ENCODE results near the gene NVL. TPM values are rescaled to one million over a fixed set of nuclear protein-coding genes. Genes with fewer than 3 reads are reported as not detected.

Gene NVL
- 10 to 100 TPM; 21.4 to 24.4 (median 23.0) TPM for total RNA-seq (2021; fragmentation: NEBNext Ultra II Directional; extraction: Animal tissue kit (Norgen Biotek cat#: 25700))
- long read RNA-seq, partial matches to known transcripts: 4 of 16 reads
- long read RNA-seq, other reads (novel, unspliced or antisense): 5 of 16 reads

- H3K36me3 Mint-ChIP-seq (ENCODE audit: low read depth): peaks cover 4% of the 10 kb centered on the region; the same call in 1 of the 2 replicates
- no peak for TF ChIP-seq CTCF (IDR thresholded peaks at IDR 0.05)
- peak within 1 kb of the TSS; percentile 96 for H3K4me3 Mint-ChIP-seq
Observed at GRCh38 chr1:224329842-224330753, at the start of gene NVL. NVL (minus strand) TSS chr1:224330172; CDS start chr1:224330127, 45 bp downstream.

GRCh38 chr1:224378855-224379631 lies 49.1 kb upstream of the NVL start:
- no peak for TF ChIP-seq CTCF (IDR thresholded peaks at IDR 0.05)
- Mint-ChIP-seq H3K27me3 (ENCODE audit: insufficient read depth) (no peaks in the 10 kb centered on the region; the same call in 1 of the 2 replicates), H3K9me3 (no peaks in the 10 kb centered on the region), H3K4me1 (ENCODE audit: low read depth) (peaks cover 33% of the 10 kb centered on the region), H3K27ac (no peak overlapping the region), H3K36me3 (ENCODE audit: low read depth) (peaks cover 31% of the 10 kb centered on the region), H3K4me3 (no peak overlapping the region)
- DNase-seq: no peak

More at GRCh38 chr1:224329842-224330753, at the start of gene NVL:
- H3K4me1 Mint-ChIP-seq (ENCODE audit: low read depth): peaks cover 48% of the 10 kb centered on the region
- no peaks in the 10 kb centered on the region; the same call in 1 of the 2 replicates for H3K27me3 Mint-ChIP-seq (ENCODE audit: insufficient read depth)
- H3K9me3 Mint-ChIP-seq: no peaks in the 10 kb centered on the region
- DNase-seq: peak; percentile 79
- H3K27ac Mint-ChIP-seq: peak within 1 kb of the TSS; percentile 99

DNA sequence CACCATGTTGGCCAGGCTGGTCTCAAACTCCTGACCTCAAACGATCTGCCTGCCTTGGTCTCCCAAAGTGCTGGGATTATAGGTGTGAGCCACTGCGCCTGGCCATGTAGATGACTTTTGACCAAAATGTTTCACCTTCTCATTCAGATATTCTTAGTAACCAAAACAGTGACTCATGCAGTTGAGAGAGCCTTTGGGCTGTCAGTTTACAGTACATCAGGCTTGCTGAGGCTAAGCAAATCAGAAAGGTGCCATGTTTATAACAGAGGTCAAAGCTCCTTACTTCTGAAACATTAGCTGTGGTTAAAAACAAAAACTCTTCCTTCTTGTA lies 47.7 kb upstream of the NVL start:
- peak overlapping the region; percentile 74 for H3K27ac Mint-ChIP-seq
- peaks cover 34% of the 10 kb centered on the region for H3K36me3 Mint-ChIP-seq (ENCODE audit: low read depth)
- no peaks in the 10 kb centered on the region; the same call in 1 of the 2 replicates for H3K27me3 Mint-ChIP-seq (ENCODE audit: insufficient read depth)
- H3K4me3 Mint-ChIP-seq: peak overlapping the region; percentile 36; the same call in 1 of the 2 replicates
- peaks cover 33% of the 10 kb centered on the region for H3K4me1 Mint-ChIP-seq (ENCODE audit: low read depth)
- TF ChIP-seq CTCF (IDR thresholded peaks at IDR 0.05): no peak
- H3K9me3 Mint-ChIP-seq: no peaks in the 10 kb centered on the region
- peak; percentile 54 for DNase-seq

- H3K27ac Mint-ChIP-seq: no peak overlapping the region
- TF ChIP-seq CTCF (IDR thresholded peaks at IDR 0.05): no peak
- peaks cover 39% of the 10 kb centered on the region for H3K36me3 Mint-ChIP-seq (ENCODE audit: low read depth)
Observed at GRCh38 chr1:224375059-224375458, 45.1 kb upstream of the NVL start.

GRCh38 chr1:224373008-224373590 lies 43.1 kb upstream of the NVL start:
- no peak for TF ChIP-seq CTCF (IDR thresholded peaks at IDR 0.05)
- H3K4me1 Mint-ChIP-seq (ENCODE audit: low read depth): peaks cover 33% of the 10 kb centered on the region
- no peaks in the 10 kb centered on the region for H3K27me3 Mint-ChIP-seq (ENCODE audit: insufficient read depth)
- DNase-seq: no peak
- H3K27ac Mint-ChIP-seq: no peak overlapping the region
- H3K9me3 Mint-ChIP-seq: no peaks in the 10 kb centered on the region
- peaks cover 43% of the 10 kb centered on the region for H3K36me3 Mint-ChIP-seq (ENCODE audit: low read depth)
- H3K4me3 Mint-ChIP-seq: no peak overlapping the region

More at GRCh38 chr1:224375059-224375458, 45.1 kb upstream of the NVL start:
- Mint-ChIP-seq H3K9me3 (no peaks in the 10 kb centered on the region), H3K4me3 (no peak overlapping the region), H3K4me1 (ENCODE audit: low read depth) (peaks cover 33% of the 10 kb centered on the region), H3K27me3 (ENCODE audit: insufficient read depth) (no peaks in the 10 kb centered on the region; the same call in 1 of the 2 replicates)
- DNase-seq: no peak

Measured in HFFc6 (cell line).